MM.1S (cell line): ENCODE measurements around the gene CASP10.
A peak's percentile ranks its signal among the peaks of the same experiment; 100 is the strongest.

Experiments used
- DNase-seq: peaks from one replicate; pipeline ENCODE4 v3.0.0-alpha.2; 2015
- H2AFZ ChIP-seq: fragments of 300-600 bp; sonication (generic); 2 replicates; pipeline ENCODE4 v1.6.0; 2016; ENCODE audit warnings: antibody characterized with exemption, low read length
- H3F3A ChIP-seq: fragments of 300-600 bp; sonication (generic); 2 replicates; pipeline ENCODE4 v1.6.1; 2016; ENCODE audit warnings: mild to moderate bottlenecking, antibody characterized with exemption, low read length, moderate library complexity, mixed read lengths; ENCODE audit not compliant: insufficient read depth
- H3K27ac ChIP-seq: fragments of 300-600 bp; sonication (generic); 2 replicates; pipeline ENCODE4 v1.5.1; 2016; ENCODE audit warnings: mild to moderate bottlenecking, low read length
- H3K27me3 ChIP-seq: fragments of 300-600 bp; sonication (generic); replicated peaks from 2 replicates; pipeline ENCODE4 v1.6.0; 2016; ENCODE audit warnings: low read length; ENCODE audit not compliant: insufficient read depth
- H3K36me3 ChIP-seq: fragments of 300-600 bp; sonication (generic); replicated peaks from 2 replicates; pipeline ENCODE4 v1.6.1; 2016; ENCODE audit warnings: mild to moderate bottlenecking, low read length, mixed read lengths; ENCODE audit not compliant: insufficient read depth
- H3K4me1 ChIP-seq: fragments of 300-600 bp; sonication (generic); 2 replicates; pipeline ENCODE4 v1.6.1; 2016; ENCODE audit warnings: low read length, mixed read lengths
- H3K4me2 ChIP-seq: fragments of 300-600 bp; sonication (generic); 2 replicates; pipeline ENCODE4 v1.6.0; 2016; ENCODE audit warnings: low read depth, low read length
- H3K4me3 ChIP-seq: fragments of 300-600 bp; sonication (generic); 2 replicates; pipeline ENCODE4 v1.5.1; 2016; ENCODE audit warnings: low read length, mixed read lengths
- H3K79me2 ChIP-seq: fragments of 300-600 bp; sonication (generic); 2 replicates; pipeline ENCODE4 v1.6.1; 2016; ENCODE audit warnings: mixed run types, low read length, mixed read lengths
- H3K9ac ChIP-seq: fragments of 300-600 bp; sonication (generic); 2 replicates; pipeline ENCODE4 v1.6.1; 2016; ENCODE audit warnings: low read length, mixed read lengths
- H3K9me2 ChIP-seq: fragments of 300-600 bp; sonication (generic); replicated peaks from 2 replicates; pipeline ENCODE4 v1.6.1; 2016; ENCODE audit warnings: mild to moderate bottlenecking, low read length, mixed read lengths; ENCODE audit not compliant: insufficient read depth
- H3K9me3 ChIP-seq: fragments of 300-600 bp; sonication (generic); replicated peaks from 2 replicates; pipeline ENCODE4 v1.6.1; 2016; ENCODE audit warnings: mild to moderate bottlenecking, low read length, mixed read lengths; ENCODE audit not compliant: insufficient read depth
- H4K20me1 ChIP-seq: fragments of 300-600 bp; sonication (generic); 2 replicates; pipeline ENCODE4 v1.6.1; 2016; ENCODE audit warnings: mild to moderate bottlenecking, low read length, moderate library complexity, mixed read lengths; ENCODE audit not compliant: insufficient read depth
- EZH2 ChIP-seq: fragments of 300-600 bp; sonication (generic); optimal IDR thresholded peaks from 2 replicates; pipeline ENCODE3; 2017; ENCODE audit warnings: low read depth, mild to moderate bottlenecking, antibody characterized with exemption, low read length, mixed read lengths
- EZH2phosphoT487 ChIP-seq: fragments of 300-600 bp; sonication (generic); IDR thresholded peaks from 2 replicates; pipeline ENCODE4 v1.6.1; 2018; ENCODE audit warnings: antibody characterized with exemption, low read length
- TF ChIP-seq, protein P1 (sequence below): fragments of 300-600 bp; sonication (generic); IDR thresholded peaks from 2 replicates; pipeline ENCODE4 v1.5.1; 2016; ENCODE audit warnings: antibody characterized with exemption, low read length, mixed read lengths

The CASP10 gene

DNA sequence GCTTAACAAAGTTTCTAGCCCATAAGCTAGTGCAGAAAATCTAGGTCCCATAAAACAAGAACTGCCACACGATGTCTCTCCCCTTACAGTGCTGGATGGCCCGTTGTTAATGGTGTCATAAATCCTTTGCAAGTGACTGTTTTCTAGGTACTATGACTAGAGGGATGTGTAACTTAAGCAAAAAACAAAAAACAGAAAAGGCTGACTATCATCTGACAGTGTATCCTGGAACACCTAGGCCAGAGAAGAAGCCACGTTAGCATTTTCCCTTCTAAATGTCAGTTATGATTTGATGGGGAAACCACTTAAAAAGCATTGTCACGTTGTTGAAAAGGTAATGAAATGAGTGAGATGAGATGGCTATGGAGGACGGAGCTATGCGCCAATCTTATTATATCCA lies 79.8 kb downstream of the CASP10 start:
- DNase-seq: peak; percentile 85
- Histone ChIP-seq H3K9me3 (no peaks in the 10 kb centered on the region), H3K4me2 (peak overlapping the region; percentile 79), H4K20me1 (peaks cover 27% of the 10 kb centered on the region), H3K36me3 (peaks cover 6% of the 10 kb centered on the region), H2AFZ (no peak overlapping the region), H3K4me3 (peak overlapping the region; percentile 49), H3K9ac (peak overlapping the region; percentile 78), H3K4me1 (peaks cover 31% of the 10 kb centered on the region), H3K79me2 (peaks cover 85% of the 10 kb centered on the region), H3K9me2 (no peaks in the 10 kb centered on the region), H3K27me3 (no peaks in the 10 kb centered on the region), H3K27ac (peak overlapping the region; percentile 81), H3F3A (peaks cover 55% of the 10 kb centered on the region)
- TF ChIP-seq EZH2phosphoT487: no peak
- TF ChIP-seq EZH2: no peak
- TF ChIP-seq, protein P1, sequence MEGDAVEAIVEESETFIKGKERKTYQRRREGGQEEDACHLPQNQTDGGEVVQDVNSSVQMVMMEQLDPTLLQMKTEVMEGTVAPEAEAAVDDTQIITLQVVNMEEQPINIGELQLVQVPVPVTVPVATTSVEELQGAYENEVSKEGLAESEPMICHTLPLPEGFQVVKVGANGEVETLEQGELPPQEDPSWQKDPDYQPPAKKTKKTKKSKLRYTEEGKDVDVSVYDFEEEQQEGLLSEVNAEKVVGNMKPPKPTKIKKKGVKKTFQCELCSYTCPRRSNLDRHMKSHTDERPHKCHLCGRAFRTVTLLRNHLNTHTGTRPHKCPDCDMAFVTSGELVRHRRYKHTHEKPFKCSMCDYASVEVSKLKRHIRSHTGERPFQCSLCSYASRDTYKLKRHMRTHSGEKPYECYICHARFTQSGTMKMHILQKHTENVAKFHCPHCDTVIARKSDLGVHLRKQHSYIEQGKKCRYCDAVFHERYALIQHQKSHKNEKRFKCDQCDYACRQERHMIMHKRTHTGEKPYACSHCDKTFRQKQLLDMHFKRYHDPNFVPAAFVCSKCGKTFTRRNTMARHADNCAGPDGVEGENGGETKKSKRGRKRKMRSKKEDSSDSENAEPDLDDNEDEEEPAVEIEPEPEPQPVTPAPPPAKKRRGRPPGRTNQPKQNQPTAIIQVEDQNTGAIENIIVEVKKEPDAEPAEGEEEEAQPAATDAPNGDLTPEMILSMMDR: no peak

DNA sequence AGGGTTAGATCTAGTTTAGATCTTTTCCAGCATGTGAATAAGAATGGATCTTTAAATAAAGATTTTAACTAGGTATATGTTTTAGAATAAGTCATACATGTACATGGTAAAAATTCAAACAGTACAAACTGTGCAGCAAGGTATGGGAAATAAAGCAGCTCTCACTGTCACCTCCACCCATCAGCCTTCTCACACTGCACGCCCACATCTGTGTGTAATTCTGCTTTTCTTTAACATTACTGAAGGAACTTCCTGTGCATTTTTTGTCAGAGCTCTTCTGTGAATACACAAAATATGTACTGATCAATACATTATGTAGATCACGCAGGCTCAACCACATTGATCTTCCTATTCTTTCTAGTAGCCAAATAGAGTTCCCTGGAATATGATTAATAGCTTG lies 80.8 kb downstream of the CASP10 start:
- no peaks in the 10 kb centered on the region for H3K27me3 ChIP-seq
- no peaks in the 10 kb centered on the region for H3K9me2 ChIP-seq
- DNase-seq: no peak
- H3K4me1 ChIP-seq: peaks cover 31% of the 10 kb centered on the region
- H3K79me2 ChIP-seq: peaks cover 95% of the 10 kb centered on the region
- H3K4me3 ChIP-seq: peak overlapping the region; percentile 49; the same call in 1 of the 2 replicates
- H4K20me1 ChIP-seq: peaks cover 29% of the 10 kb centered on the region
- H3K4me2 ChIP-seq: peak overlapping the region; percentile 79
- H3K27ac ChIP-seq: peak overlapping the region; percentile 81; the same call in 1 of the 2 replicates
- peaks cover 6% of the 10 kb centered on the region for H3K36me3 ChIP-seq
- no peaks in the 10 kb centered on the region for H3K9me3 ChIP-seq
- H3K9ac ChIP-seq: peak overlapping the region; percentile 78; the same call in 1 of the 2 replicates
- H2AFZ ChIP-seq: no peak overlapping the region
- TF ChIP-seq, protein P1: no peak
- no peak for TF ChIP-seq EZH2phosphoT487
- TF ChIP-seq EZH2: no peak
- H3F3A ChIP-seq: peaks cover 45% of the 10 kb centered on the region

DNA sequence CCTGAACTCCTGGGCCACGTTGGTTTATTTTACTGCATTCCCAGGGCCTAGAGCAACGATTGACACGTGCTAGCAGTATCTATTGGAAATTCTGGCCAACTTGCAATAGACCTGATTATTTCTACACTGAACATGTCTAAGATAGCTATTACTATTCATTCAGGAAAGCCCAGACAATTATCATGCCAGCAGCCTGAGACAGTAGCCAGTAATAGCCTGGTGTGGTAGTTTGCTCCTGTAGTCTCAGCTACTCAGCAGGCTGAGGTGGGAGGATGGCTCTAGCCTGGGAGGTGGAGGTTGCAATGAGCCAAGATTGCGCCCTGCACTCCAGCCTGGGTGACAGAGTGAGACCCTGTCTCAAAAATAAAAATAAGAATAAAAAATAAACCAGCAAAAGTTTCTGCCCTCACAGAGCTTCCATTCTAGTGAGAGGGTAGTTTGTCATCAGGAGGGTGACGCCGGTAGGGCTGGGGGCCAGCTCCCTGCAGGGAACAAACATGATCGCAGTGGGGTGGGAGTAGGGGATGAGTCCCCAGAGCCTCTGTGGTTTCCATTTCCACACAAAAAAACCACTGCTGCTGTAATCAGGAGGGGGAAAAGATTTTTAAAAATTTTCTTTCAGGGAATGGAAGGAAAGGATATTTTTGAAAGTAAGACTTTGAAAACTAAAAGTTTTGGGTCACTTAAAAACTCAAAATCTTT lies 81.7 kb downstream of the CASP10 start:
- DNase-seq: no peak
- TF ChIP-seq EZH2 (no peak), EZH2phosphoT487 (no peak)
- no peaks in the 10 kb centered on the region for H3K9me3 ChIP-seq
- no peak overlapping the region for H2AFZ ChIP-seq
- peaks cover 6% of the 10 kb centered on the region for H3K36me3 ChIP-seq
- H4K20me1 ChIP-seq: peaks cover 35% of the 10 kb centered on the region
- peaks cover 26% of the 10 kb centered on the region for H3K4me1 ChIP-seq
- H3K9ac ChIP-seq: no peak overlapping the region
- no peaks in the 10 kb centered on the region for H3K9me2 ChIP-seq
- peak overlapping the region; percentile 79; the same call in 1 of the 2 replicates for H3K4me2 ChIP-seq
- H3K27me3 ChIP-seq: no peaks in the 10 kb centered on the region
- H3K4me3 ChIP-seq: no peak overlapping the region
- no peak overlapping the region for H3K27ac ChIP-seq
- H3K79me2 ChIP-seq: peaks cover 98% of the 10 kb centered on the region
- H3F3A ChIP-seq: peaks cover 39% of the 10 kb centered on the region

DNA sequence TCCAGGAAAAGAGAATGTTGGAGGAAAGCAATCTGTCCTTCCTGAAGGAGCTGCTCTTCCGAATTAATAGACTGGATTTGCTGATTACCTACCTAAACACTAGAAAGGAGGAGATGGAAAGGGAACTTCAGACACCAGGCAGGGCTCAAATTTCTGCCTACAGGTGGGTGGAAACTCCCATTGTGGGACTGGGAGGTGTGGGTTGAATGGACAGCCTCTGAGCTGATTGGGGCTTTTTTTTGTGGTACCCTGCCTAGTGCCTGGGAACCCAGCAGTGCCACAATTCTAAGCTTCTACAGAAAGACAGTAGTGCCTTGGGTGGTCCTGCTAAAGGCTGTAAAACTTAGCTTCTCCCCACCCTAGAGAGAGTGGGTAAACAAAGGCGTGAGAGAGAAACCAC lies 83.7 kb downstream of the CASP10 start:
- H3K9ac ChIP-seq: no peak overlapping the region
- no peak for DNase-seq
- no peaks in the 10 kb centered on the region for H3K9me3 ChIP-seq
- H3K4me2 ChIP-seq: no peak overlapping the region
- no peaks in the 10 kb centered on the region for H3K9me2 ChIP-seq
- H3K4me1 ChIP-seq: peaks cover 25% of the 10 kb centered on the region; the same call in 1 of the 2 replicates
- TF ChIP-seq, protein P1: no peak
- no peak for TF ChIP-seq EZH2phosphoT487
- TF ChIP-seq EZH2: no peak
- H3K27me3 ChIP-seq: no peaks in the 10 kb centered on the region
- H3K27ac ChIP-seq: no peak overlapping the region
- H3K36me3 ChIP-seq: peaks cover 12% of the 10 kb centered on the region
- peaks cover 45% of the 10 kb centered on the region for H4K20me1 ChIP-seq
- H2AFZ ChIP-seq: no peak overlapping the region
- H3K4me3 ChIP-seq: no peak overlapping the region
- peaks cover 98% of the 10 kb centered on the region for H3K79me2 ChIP-seq
- H3F3A ChIP-seq: peaks cover 20% of the 10 kb centered on the region
